Fibroblast of skin of left biceps (primary cell): ENCODE results near the gene ZNF823.
"Not testable (repeated sequence)": the region's sequence is repeated elsewhere in the genome, so short reads cannot be mapped to it uniquely, and the experiment has no call there.

Source experiments
- DNase-seq, 2 experiments: peaks; one replicate each; pipeline ENCODE4 v3.0.0-alpha.2; 2013; ENCODE audit warnings: low read depth in 2 of 2

ZNF823 gene

GRCh38 chr19:11738746-11739620, at the start of gene ZNF823:
ZNF823 (minus strand) TSS chr19:11738946; CDS start chr19:11738819, 127 bp downstream.
- DNase-seq: peak; percentile 91 to 92

GRCh38 chr19:11787536-11787935, 48.8 kb upstream of the ZNF823 start:
- no peak for DNase-seq

- DNase-seq: no peak
These were observed 45.6 kb upstream of the ZNF823 start for GRCh38 chr19:11784356-11784755.

- DNase-seq: no peak
These were observed 45.0 kb upstream of the ZNF823 start for GRCh38 chr19:11783767-11784166.

GRCh38 chr19:11781295-11782057, 42.7 kb upstream of the ZNF823 start:
- DNase-seq: no peak

GRCh38 chr19:11780431-11781020, 41.8 kb upstream of the ZNF823 start:
- DNase-seq: no peak

- not testable (repeated sequence) for DNase-seq
These were observed 37.9 kb upstream of the ZNF823 start for GRCh38 chr19:11776669-11777068.

- not testable (repeated sequence) for DNase-seq
These were observed 32.8 kb upstream of the ZNF823 start for GRCh38 chr19:11771520-11771919.

GRCh38 chr19:11769995-11770394, 31.2 kb upstream of the ZNF823 start:
- no peak for DNase-seq

- no peak for DNase-seq
These were observed 28.9 kb upstream of the ZNF823 start for GRCh38 chr19:11767633-11768133.

GRCh38 chr19:11766597-11767591, 28.1 kb upstream of the ZNF823 start, which contains the start of gene ZNF441:
ZNF441 (plus strand) TSS chr19:11767000; CDS start chr19:11767194, 194 bp downstream.
- peak; percentile 75 to 82 for DNase-seq

GRCh38 chr19:11763611-11764010, 24.9 kb upstream of the ZNF823 start:
- no peak for DNase-seq

- DNase-seq: no peak
These were observed 24.4 kb upstream of the ZNF823 start for GRCh38 chr19:11763117-11763516.

GRCh38 chr19:11759805-11760204, 21.1 kb upstream of the ZNF823 start:
- no peak for DNase-seq

GRCh38 chr19:11756965-11757364, 18.2 kb upstream of the ZNF823 start:
- DNase-seq: no peak

GRCh38 chr19:11754663-11755062, 15.9 kb upstream of the ZNF823 start:
- DNase-seq: no peak

- DNase-seq: no peak
These were observed 13.5 kb upstream of the ZNF823 start for GRCh38 chr19:11752244-11752736.

- DNase-seq: no peak
These were observed 11.0 kb upstream of the ZNF823 start for GRCh38 chr19:11749751-11750150.

GRCh38 chr19:11747277-11747676, 8.5 kb upstream of the ZNF823 start:
- no peak for DNase-seq

- DNase-seq: no peak
These were observed 7.1 kb upstream of the ZNF823 start for GRCh38 chr19:11745869-11746268.
